Neutrophil (primary cell): ENCODE results near the gene C1QTNF5.

Source experiments
- H3K27ac ChIP-seq: fragments of 200-600 bp; sonication (generic); 2 replicates; pipeline ENCODE4 v1.5.1; 2016; ENCODE audit warnings: mild to moderate bottlenecking, moderate library complexity
- H3K27me3 ChIP-seq: fragments of 200-600 bp; sonication (generic); 2 replicates; pipeline ENCODE4 v1.6.0; 2016; ENCODE audit warnings: mild to moderate bottlenecking
- H3K36me3 ChIP-seq: fragments of 200-600 bp; sonication (generic); 2 replicates; pipeline ENCODE4 v1.5.1; 2017
- H3K4me1 ChIP-seq, 2 experiments: fragments of 200-600 bp in 1 of 2; sonication (generic) in 1 of 2; 1 replicate in 1 of 2; 2 replicates in 1 of 2; pipeline versions ENCODE4 v1.5.1 to v1.6.1; 2013 to 2016; ENCODE audit warnings: low read depth in 1 of 2, low read length in 1 of 2, mild to moderate bottlenecking in 1 of 2, moderate library complexity in 1 of 2; ENCODE audit not compliant: control insufficient read depth in 1 of 2, insufficient read depth in 1 of 2
- H3K4me3 ChIP-seq, 2 experiments: fragments of 200-600 bp in 1 of 2; sonication (generic) in 1 of 2; 1 replicate in 1 of 2; 2 replicates in 1 of 2; pipeline ENCODE4 v1.5.1; 2013 to 2016; ENCODE audit warnings: low read depth in 1 of 2, low read length in 1 of 2, mild to moderate bottlenecking in 1 of 2, moderate library complexity in 1 of 2
- H3K9me3 ChIP-seq: fragments of 200-600 bp; sonication (generic); 2 replicates; pipeline ENCODE4 v1.5.1; 2016
- TF ChIP-seq, protein P1 (sequence below): fragments of 200-600 bp; sonication (generic); IDR thresholded peaks from 2 replicates; pipeline ENCODE4 v1.5.1; 2016; ENCODE audit warnings: antibody characterized with exemption

The C1QTNF5 gene

DNA sequence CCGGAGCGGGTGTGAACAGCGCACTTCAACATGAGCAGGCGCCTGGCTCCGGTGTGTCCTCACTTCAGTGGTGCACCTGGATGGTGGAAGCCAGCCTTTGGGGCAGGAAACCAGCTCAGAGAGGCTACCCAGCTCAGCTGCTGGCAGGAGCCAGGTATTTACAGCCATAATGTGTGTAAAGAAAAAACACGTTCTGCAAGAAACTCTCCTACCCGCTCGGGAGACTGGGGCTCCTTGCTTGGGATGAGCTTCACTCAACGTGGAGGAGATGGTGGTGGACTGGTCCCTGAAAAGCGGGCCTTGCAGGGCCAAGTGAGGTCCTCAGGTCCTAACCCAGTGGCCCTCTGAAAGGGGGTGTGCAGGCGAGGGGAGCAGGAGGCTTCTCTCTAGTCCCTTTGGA, 31.3 kb downstream of the C1QTNF5 start:
- H3K4me3 ChIP-seq: no peak overlapping the region
- H3K4me1 ChIP-seq: no peaks in the 10 kb centered on the region
- no peaks in the 10 kb centered on the region for H3K9me3 ChIP-seq
- no peak overlapping the region for H3K27ac ChIP-seq
- TF ChIP-seq, protein P1, sequence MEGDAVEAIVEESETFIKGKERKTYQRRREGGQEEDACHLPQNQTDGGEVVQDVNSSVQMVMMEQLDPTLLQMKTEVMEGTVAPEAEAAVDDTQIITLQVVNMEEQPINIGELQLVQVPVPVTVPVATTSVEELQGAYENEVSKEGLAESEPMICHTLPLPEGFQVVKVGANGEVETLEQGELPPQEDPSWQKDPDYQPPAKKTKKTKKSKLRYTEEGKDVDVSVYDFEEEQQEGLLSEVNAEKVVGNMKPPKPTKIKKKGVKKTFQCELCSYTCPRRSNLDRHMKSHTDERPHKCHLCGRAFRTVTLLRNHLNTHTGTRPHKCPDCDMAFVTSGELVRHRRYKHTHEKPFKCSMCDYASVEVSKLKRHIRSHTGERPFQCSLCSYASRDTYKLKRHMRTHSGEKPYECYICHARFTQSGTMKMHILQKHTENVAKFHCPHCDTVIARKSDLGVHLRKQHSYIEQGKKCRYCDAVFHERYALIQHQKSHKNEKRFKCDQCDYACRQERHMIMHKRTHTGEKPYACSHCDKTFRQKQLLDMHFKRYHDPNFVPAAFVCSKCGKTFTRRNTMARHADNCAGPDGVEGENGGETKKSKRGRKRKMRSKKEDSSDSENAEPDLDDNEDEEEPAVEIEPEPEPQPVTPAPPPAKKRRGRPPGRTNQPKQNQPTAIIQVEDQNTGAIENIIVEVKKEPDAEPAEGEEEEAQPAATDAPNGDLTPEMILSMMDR: no peak
- peaks cover 30% of the 10 kb centered on the region for H3K27me3 ChIP-seq
- peaks cover 67% of the 10 kb centered on the region for H3K36me3 ChIP-seq

DNA sequence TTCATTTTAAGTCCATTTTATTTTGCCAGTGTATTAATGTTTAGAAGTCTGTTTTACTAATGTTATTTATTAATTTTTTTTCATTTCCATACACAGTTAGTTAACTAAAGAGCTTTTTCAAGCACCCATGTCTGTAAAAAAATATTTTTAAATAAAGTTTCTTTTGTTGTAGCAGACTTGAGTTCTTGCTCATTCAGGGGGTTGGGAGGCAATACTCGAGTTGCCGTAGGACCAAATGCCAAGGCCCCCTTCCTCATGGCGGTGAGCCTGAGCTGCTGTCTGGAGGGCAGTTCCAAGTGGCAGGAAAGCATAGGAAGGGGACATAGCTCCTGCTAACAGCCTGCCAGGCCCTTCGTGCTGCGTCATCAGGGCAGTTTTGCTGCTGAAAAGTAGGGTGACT, 32.7 kb downstream of the C1QTNF5 start:
- Histone ChIP-seq H3K36me3 (peaks cover 81% of the 10 kb centered on the region), H3K4me1 (no peaks in the 10 kb centered on the region), H3K9me3 (no peaks in the 10 kb centered on the region), H3K4me3 (no peak overlapping the region), H3K27ac (no peak overlapping the region), H3K27me3 (peaks cover 16% of the 10 kb centered on the region)
- TF ChIP-seq, protein P1: no peak

DNA sequence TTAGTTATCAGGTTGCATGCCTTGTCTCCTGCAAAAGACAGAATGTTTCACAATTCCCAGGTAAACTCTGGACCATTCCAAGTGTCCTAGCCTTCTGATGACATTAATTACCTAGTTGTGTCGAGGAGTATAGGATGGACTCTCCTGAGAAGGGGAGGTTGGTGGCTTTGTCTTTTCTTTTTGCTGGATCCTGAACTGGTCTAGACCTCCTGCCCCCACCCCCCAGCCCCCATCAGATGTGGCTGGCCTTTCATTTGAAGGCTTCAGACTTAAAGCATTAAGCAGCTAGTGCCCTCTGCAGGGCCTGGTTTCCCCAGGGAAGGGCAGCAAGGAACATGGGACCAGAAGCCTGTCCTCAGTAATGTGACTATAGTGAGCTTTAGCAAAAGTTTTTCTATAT, 33.5 kb downstream of the C1QTNF5 start:
- no peaks in the 10 kb centered on the region for H3K4me1 ChIP-seq
- peaks cover 8% of the 10 kb centered on the region for H3K27me3 ChIP-seq
- no peak overlapping the region for H3K27ac ChIP-seq
- TF ChIP-seq, protein P1: no peak
- no peaks in the 10 kb centered on the region for H3K9me3 ChIP-seq
- H3K36me3 ChIP-seq: peaks cover 89% of the 10 kb centered on the region
- H3K4me3 ChIP-seq: no peak overlapping the region

DNA sequence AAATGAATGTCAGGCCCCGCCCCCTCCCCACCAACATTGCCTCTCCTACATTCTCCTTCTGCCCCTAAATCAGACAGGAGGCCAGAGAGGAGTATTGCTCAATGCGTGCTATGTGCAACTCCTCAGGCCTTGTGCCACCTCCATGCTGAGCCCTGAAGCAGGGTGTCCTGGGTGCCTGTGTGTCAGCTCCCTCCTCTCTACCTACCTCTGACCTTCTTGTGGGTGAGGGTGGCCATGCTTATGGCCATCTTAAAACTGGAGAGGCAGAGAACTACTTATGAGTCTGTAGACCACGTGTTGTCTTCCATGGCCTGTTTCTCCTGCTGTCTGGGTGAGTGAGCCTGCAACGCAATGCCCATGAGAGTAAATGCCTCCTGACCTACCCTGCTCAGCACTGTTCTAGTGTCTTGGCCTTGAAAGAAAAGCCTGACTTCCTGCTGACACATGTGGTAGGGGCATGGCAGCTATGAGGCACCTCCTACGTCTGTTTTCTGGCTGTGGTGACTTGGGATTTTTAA, 34.3 kb downstream of the C1QTNF5 start:
- no peak overlapping the region for H3K27ac ChIP-seq
- peaks cover 97% of the 10 kb centered on the region for H3K36me3 ChIP-seq

DNA sequence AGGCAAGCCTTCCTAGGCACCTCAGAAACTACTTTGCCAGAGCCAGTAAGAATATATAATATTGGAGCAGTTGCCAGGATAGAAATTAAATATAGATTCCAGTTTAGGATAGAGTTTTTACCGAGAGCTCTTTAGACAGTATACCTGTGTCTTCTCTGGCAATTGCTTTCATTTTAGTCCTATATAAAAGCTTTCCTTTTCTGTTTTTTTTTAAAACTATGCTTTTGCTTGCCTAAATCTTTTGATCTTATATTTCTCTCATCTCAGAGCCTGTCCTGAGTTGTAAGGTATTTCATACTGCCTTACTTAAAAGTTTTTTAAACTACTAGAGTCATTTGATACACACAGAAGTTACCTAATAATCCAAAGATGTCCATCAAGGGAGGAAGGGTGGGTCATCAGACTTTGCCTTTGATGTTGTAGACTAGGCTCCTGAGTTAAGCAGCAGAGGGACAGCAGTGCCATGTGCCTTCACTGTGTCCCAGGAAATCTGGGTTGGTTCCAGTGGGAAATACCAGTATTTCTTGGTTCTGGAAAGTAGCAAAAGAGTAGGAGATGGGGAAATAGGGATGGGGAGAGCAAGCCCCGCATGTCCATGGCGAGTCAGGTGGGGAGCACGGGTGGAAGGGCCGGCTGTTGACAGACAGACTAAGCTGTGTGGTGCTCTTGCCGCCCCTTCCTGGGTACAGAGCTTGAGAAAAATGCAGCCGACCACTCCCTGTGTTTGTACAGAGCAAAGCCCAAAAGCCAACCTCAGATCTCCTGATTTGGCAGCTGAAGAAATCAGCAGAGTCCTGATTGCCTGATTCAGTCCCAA, 34.9 kb downstream of the C1QTNF5 start:
- no peaks in the 10 kb centered on the region for H3K9me3 ChIP-seq
- H3K4me1 ChIP-seq: no peaks in the 10 kb centered on the region
- no peak overlapping the region for H3K4me3 ChIP-seq
- H3K27me3 ChIP-seq: no peaks in the 10 kb centered on the region
- TF ChIP-seq, protein P1: no peak
- no peak overlapping the region for H3K27ac ChIP-seq
- H3K36me3 ChIP-seq: peaks cover 99% of the 10 kb centered on the region

More for the DNA sequence above, 34.3 kb downstream of the C1QTNF5 start:
- no peak overlapping the region for H3K4me3 ChIP-seq
- no peaks in the 10 kb centered on the region for H3K4me1 ChIP-seq
- peaks cover under 1% of the 10 kb centered on the region for H3K27me3 ChIP-seq
- no peaks in the 10 kb centered on the region for H3K9me3 ChIP-seq
- TF ChIP-seq, protein P1: no peak
